Measurements from ENCODE around the gene BNIP3. TPM values are rescaled to one million over a fixed set of nuclear protein-coding genes. Genes with fewer than 3 reads are reported as not detected.

BNIP3 gene
- total RNA-seq, 1 donor from 2014 or later = 278 TPM

DNA sequence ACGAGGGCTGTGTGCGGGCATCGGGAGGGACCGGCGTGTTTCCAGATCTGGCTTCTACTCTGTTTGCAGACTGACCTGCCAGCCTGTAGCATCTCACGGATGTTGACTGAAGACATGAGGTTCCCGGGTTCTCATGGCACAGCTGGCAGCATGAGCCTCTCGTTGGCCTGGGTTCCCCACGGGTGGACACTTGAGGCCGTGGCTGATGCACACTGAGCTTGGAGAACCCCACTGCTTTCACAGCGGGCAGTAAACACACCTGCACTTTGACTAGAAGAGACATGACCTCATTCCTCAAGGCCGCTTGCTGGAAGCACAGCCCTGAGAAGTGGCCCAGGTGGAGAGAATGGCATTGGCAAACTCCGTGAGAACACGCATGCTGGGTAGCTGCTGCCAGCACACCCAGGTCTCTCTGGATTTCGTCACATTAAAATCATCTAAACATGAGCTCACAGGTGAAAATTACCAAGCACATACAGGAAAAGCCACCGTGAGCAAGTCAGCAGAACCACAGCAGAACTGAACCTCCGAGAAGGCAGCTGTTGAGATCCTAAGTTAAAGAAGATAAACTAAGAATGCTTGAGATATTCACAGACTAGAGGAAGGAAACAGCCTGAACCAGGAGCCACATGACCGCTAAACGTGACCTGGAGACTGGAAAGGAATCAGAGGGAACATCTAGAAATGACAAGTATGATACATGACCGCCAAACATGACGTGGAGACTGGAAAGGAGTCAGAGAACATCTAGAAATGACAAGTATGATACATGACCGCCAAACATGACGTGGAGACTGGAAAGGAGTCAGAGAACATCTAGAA is 32.5 kb downstream of the BNIP3 start:
- no peak for DNase-seq (ENCODE audit: low read depth)

DNA sequence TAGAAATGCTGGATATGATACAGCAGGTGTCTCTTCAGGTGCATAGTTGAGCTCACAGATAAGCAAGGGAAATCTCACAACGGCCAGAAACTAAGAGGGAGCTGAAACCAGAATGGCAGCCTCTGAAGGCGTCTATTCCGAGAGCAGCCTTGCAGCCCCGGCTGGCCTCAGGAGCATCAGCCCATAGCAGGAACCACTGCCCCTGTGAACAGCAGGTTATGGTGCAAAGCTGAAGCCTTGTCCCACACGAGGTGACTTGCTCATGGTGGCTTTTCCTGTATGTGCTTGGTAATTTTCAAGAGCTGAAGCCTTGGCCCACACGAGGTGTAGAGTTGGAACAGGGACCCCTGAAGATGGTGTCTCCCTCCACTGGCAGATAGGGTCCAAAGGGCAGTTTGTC is 33.2 kb downstream of the BNIP3 start:
- no peak for DNase-seq (ENCODE audit: low read depth)

DNA sequence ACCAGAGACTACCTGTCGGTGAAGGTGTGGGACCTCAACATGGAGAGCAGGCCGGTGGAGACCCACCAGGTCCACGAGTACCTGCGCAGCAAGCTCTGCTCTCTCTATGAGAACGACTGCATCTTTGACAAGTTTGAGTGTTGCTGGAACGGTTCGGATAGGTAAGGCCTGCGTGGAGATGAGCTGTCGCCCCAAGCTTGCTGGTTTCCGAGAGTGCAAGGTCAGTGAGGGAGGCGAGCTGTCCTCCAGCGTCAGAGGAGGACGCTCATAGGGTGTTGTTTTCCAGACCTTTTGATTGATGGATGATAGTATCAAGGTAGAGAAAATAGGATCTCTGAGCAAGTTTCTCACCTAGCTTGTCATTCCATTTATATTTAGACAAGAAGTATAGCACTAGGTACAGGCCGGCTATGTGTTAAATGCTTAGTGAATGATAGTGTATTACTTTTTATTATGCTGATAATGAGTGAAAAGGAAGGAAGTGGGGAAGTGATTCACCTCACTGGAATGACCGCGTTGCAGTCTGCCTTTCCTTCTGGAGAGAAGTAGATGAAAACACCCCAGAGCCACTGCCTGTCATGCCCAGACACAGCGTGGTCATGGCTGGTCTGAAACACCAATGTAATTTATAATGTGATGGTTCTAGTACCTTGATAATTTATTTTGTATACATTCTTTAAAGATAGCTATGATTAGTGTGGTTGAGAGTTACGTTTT is 33.9 kb downstream of the BNIP3 start:
- DNase-seq (ENCODE audit: low read depth) = peak; percentile 77

DNA sequence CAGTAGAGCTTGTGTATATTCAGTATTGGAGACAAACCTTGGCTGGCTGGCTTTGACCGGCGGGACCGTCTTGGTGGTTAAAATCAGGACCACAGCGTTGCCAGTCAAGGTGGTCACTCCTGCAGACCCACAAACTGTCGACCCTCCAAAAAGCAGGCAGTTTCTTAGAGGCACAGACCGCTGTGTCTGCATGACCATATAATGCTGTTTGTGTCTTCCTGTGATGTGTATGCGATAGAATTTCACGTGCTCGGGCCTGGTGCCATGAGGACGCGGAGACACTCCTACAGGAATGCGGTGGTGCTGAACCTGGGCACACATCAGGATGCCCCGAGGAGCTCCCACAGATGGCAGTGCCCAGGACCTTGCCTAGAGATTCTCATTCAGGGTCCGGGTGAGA is 34.8 kb downstream of the BNIP3 start:
- no peak for DNase-seq (ENCODE audit: low read depth)

DNA sequence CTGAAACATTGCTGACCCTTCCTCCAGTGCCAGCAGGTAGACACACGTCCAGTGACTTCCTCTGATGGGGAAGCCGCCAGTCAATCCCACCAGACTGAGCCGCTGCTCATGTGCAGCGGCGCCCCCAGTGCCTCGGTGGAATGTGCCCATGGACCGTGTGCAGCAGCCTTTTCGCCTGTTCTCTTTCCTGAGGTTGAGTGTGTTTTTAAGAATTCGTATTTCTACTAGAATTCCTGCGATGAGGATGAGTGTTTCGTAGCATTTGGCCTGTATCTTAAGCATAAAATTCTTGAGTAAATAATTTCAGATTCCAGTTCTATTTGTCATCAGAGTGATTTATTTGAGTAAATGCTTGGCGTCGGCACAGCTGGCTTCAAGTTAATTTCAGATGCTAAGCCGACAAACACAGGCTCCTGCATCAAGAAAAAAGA is 35.4 kb downstream of the BNIP3 start:
- DNase-seq (ENCODE audit: low read depth) = peak; percentile 40

DNA sequence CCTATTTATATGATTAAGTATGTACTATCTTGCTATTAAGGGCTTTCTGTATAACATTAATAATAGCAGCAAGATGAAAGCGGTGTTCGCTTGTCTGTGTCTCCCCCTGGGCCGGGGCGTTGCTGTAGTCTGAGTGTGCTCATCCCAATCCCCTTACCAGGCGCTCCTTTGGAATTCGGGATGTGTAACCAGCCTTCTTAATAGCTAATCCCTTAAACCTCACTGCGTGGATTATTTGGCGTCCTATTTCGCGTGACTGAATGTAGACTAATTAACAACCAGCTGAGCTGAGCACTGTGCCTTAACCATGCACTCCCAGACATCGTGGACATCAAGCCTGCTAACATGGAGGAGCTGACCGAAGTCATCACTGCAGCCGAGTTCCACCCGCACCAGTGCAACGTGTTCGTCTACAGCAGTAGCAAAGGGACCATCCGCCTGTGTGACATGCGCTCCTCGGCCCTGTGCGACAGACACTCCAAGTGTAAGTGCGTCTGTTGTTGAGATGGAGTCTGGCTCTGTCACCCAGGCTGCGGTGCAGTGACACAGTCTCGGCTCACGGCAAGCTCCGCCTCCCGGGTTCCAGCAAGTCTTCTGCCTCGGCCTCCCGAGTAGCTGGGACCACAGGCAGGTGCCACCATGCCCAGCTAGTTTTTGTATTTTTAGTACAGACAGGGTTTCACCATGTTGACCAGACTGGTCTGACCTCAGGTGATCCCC is 36.6 kb downstream of the BNIP3 start:
- DNase-seq (ENCODE audit: low read depth) = peak; percentile 31

DNA sequence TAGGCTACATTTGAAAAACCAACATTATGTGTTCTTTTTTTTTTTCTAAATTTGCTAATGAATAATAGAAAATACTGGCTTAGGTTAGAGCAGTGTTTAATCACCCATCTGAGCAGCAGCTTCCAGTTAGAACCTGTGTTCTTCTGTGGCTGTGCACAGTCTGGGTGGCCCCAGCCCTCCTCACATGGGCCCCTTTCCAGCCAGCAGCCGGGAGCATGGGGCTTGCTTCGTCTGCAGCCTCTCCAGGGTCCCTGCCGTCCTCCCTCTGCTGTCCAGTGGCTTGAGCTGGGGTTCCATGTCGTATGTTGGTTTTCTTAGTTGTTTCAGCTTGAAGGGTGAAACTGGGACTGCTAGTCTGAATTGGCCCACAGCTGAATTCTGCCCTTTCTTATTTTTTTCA is 37.3 kb downstream of the BNIP3 start:
- peak; percentile 56 for DNase-seq (ENCODE audit: low read depth)

DNA sequence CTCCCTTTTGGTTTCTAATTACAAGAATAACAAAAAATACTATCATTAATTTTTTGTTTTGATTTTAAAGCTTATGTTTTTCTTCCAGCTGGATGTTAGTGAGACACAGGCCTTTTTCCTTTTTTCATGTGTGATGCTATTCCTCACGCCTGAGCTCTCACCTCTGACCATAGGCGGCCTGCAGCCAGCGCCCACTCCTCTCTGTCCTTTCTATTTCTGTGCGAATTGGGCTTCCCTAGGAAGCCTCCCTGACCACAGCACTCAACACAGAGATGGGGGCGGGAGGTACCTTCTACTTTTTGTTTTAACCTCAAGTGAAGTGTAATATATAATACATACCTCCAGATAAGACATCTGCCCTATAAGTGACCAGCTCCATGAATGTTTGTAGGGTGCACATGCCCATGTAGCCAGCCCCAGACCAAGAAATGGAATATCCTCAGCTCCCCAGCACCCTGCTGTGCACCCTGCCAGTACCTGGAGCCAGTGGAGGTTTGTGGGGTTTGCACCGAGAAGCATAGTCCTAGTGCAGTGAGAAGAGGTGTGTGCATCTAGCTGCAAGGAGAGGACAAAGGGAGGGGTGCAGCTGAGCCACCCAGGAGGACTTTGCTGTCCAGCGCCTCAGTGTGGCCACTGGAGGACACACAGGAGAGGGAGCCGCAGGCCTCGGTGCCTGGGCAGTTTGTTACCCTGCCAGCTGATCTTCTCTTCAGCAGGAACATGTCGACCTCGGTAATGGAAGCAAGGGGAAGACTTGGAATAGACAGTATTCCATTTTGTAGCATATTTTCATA is 38.5 kb downstream of the BNIP3 start:
- peak; percentile 31 for DNase-seq (ENCODE audit: low read depth)

DNA sequence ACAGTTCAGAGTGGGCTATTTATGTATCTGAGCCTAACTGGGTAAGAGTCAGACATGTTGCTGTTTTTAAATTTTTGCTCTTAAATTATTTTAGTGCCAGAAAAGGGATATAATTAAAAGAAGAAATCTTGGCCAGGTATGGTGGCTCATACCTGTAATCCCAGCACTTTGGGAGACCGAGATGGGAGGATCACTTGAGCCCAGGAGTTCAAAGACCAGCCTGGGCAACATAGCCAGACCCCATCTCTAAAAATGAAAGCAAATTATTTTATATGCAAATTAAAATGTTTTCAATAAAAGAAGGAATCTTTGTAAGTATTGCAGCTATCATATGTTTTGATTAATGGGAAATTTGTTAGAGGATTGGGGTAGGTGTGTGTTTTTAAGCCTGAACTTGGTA is 39.3 kb downstream of the BNIP3 start:
- no peak for DNase-seq (ENCODE audit: low read depth)

DNA sequence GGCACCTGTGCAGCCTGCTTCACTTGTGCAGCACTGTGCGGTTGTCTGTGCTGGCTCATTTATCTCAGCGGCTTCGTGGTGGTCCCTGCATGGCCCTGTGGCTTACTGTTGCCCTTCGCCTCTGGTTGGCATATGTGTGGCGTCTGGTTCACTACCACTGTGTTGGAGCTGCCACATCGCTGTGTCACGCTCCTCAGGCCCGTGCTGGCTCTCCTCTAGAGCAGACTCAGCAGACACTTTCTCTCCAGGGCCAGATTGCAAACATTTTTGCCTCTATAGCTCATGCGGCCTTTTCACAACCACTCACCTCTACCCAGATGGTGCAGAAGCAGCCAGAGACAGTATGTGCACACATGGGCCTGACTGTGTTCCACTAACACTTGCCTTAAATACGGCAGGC is 43.0 kb downstream of the BNIP3 start:
- no peak for DNase-seq (ENCODE audit: low read depth)

DNA sequence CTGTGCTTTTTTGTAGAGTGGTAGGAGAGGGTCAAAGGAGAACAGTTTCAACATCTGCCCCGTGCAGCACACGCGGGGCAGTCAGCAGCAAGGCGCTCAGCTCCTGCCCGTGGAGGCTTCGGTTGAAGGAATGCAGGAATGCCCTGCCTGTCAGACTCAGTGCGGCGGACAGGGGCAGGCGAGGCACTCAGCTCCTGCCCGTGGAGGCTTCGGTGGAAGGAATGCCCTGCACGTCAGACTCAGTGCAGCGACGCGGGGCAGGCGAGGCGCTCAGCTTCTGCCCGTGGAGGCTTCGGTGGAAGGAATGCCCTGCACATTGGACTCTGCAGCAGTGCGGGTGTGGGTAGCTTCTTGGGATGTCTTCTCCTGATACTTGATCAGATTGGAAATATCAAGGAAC is 43.9 kb downstream of the BNIP3 start:
- DNase-seq (ENCODE audit: low read depth) = peak; percentile 16

DNA sequence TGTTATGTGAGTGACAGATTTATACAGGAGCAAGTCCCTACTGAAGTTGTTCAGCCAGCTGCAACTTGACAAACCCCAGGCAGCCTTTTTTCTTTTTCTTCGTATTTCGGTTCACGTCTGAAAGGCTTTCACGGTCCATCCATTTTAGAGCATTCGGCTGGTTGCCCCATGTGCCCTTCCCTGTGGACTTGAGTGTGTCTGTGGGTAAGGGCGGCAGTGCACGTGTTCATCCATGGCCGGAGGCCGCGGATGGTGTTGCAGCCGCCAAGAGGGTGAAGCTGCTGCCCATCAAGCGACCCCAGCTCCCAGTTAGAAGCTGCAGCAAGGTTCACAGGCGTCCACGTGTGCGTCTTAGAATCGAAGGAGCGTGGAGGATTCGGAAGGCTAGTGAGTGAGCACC is 45.0 kb downstream of the BNIP3 start:
- no peak for DNase-seq (ENCODE audit: low read depth)

DNA sequence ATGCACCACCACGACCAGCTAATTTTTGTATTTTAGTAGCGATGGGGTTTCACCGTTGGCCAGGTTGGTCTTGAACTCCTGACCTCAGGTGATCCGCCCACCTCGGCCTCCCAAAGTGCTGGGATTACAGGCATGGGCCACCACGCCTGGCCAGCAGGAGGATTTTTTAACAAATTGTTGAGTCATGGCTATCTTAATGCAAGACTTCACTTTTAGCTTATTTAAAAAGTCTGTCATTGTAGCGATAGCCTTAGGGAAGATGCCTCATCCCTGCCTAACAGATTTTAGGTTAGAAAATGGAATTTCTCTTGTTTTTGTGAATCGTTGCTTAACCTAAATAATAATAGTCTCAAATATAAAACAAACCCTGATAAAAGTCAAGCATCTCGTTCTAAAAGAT is 45.4 kb downstream of the BNIP3 start:
- no peak for DNase-seq (ENCODE audit: low read depth)

DNA sequence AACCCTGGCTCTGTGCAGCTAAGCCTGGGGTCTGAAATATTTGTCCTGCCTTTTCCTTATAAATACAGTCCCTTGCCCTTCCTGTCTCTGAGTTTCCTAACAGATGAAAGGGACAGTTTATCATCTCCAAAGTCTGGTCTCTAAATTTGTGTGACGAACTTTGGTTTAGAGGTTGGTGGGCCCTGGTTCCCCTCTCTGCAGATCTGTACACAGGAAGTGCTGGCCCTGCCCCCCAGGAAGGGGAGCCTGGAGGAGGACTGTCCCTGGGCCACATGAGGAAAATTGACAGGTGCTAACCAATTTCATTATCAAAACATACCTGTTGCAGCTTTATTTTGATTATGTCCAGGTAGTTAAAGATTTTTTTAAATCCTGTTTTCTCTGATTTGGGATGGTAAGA is 46.5 kb downstream of the BNIP3 start:
- no peak for DNase-seq (ENCODE audit: low read depth)

DNA sequence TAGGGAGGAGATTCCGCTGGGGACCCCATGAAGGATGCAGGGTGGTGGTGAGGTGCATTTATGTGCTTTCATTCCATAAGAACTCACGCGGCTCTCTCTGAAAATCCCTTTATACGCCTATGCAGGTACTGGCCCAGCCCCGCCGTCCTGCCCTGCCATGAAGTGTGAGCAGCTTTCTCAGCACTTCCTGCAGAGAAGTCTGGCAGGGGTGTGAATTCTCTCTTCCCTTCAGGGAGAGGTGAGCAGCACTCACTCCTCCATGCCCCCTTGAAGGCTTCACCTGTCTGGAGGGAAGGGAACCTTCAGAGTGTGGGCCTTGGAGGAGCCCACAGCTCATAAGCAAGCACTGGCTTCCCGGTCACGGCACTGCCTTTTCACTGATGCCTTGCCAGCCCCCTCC is 47.0 kb downstream of the BNIP3 start:
- no peak for DNase-seq (ENCODE audit: low read depth)

DNA sequence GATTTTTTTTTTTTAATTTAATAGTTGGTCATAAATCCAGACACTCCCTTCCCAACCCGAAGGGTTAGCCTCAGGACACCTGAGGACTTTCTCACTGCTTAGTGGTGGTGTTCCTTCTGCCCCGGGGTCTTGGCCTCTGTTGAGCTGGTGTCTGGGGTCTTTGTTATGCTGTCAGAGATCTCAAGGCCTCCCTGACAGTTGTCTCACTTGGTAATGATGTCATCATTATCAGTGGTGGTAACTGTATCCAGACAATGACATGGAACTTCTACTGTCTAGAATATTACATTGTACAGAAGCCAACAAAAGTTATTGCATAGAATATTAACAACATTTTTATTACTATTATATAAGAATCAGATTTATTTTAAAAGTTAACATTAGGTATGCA is 48.0 kb downstream of the BNIP3 start:
- DNase-seq (ENCODE audit: low read depth) = no peak

DNA sequence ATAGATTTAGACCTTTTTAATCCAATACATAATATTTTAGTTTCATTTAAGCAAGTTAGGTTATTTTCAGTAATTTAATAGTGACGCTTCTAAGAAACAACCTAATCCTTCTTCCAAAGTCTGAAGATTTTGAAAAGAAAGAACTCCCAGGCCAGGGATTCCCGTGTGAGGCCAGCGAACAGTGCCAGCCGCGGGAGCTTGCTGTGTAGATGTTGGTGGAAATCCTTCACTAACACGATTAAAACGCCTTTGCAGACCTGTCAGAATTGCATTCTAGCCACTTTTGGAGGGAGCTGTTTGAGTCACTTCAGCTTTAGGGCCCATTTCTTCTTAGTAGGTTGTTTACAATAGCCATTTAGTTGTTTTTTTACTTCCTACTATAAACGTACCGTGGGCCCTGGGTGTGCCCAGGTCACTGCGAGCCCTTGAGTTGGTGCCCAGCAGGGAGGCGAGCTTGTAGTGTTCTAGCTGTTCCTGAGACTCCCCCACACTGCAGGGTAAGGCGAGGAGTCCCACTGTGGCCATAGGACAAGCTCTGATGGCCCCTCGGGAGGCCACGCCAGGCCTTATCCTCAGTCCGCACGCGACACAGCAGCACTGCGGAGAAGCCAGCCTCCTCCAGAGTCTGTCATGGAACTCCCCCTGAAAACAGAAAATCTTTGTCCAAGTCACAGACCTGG is 48.6 kb downstream of the BNIP3 start:
- DNase-seq (ENCODE audit: low read depth) = no peak

DNA sequence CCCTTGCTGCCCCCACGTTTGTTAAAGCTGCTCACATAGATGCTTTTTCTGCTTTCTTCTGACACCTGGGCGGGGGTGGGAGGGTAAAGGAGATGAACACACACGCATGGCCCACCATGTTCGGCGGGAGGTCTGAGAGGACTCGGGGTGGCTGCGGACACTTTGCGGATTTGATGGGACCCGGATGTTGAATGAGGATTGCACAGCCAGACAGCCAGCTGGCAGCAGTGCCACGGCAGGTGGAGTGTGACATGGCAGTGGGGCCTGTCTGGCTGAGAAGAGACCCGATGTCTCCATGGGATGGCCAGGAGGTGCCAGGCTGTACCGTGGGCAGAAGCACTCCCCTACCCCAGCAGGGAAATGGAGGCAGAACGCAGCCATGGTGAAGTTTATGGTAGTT is 49.7 kb downstream of the BNIP3 start:
- no peak for DNase-seq (ENCODE audit: low read depth)

DNA sequence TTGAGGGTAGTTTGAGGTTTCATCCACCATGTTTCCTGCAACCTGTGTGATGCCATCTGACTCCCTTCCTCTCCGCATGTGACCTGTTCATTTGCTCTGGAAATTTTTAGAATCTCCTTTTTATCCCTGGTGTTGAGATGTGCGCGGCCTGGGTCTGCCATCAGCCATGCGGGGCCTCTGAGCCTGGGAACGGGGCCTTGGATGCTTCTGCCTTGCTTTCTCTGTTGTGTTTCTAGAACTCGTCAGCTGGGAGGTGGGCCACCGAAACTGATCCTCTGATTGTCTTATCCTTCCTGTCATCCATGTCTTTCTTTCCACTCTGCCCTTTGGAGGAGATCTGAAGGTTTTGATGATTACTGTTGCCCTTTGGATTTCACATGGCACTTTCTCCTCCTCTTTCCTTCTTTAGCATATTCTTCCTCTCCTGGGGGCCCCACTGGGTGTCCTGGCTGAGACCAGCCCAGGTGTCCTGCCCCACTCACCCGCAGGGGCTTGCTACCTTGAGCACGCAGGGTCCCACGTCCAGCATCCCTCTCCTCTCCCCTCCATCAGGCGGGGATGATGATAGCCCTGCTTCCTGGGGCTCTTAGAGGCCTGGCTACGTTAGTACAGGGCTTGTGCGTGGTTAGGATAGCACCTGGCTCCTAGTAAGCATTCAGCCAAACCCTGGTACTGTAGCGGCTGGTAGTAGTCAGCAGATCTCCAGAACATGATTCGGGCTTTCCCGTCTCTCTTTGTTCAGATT is 51.0 kb downstream of the BNIP3 start:
- DNase-seq (ENCODE audit: low read depth) = no peak

DNA sequence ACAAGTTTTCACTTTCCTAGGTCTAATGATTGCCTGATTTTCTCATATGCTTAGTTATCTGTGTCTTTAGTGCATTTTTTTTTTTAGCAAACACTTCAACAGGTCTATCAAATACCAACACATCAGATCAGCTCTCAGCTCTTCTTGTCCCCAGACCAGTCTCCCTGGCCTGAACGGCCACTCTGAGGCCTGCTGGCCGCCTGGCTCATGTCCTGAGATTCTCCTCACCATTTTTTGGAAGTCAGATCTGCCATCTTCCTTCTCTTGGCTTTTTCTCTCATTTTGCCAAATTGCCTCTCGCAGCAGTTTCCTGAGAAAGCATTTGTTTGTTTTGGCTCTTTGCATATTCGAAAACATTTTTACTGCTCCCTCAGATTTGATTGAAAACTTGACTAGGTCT is 51.6 kb downstream of the BNIP3 start:
- DNase-seq (ENCODE audit: low read depth) = no peak

Data from renal cortical epithelial cell (primary cell).